Measurements from ENCODE around the gene RBM12. TPM values are rescaled to one million over a fixed set of nuclear protein-coding genes. Genes with fewer than 3 reads are reported as not detected.

Gene RBM12
- total and polyA plus RNA-seq, 2 of the 8 experiments (the other 6 are each of a cell fraction or from before 2014, with no cell fraction given) = 187 to 214 TPM

DNA sequence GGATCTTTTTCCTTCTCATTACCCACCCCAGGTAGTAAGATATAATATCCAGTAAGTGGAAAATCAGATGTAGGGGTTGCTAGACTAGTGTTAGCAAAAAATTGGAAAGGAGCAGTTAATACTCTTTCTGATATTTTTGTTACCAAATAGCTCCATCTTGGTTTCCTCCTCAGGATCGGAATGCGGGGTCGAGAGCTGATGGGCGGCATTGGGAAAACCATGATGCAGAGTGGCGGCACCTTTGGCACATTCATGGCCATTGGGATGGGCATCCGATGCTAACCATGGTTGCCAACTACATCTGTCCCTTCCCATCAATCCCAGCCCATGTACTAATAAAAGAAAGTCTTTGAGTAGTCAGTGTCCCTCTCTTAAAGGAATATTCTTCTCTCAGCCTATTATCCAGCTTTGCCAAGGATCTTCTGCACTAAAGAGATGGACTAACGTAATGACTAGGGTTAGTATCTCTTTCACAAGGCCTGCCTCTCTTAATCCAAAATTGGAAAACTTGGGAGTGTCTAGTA is 36.0 kb upstream of the RBM12 start (continued):
- TF ChIP-seq, protein P1, sequence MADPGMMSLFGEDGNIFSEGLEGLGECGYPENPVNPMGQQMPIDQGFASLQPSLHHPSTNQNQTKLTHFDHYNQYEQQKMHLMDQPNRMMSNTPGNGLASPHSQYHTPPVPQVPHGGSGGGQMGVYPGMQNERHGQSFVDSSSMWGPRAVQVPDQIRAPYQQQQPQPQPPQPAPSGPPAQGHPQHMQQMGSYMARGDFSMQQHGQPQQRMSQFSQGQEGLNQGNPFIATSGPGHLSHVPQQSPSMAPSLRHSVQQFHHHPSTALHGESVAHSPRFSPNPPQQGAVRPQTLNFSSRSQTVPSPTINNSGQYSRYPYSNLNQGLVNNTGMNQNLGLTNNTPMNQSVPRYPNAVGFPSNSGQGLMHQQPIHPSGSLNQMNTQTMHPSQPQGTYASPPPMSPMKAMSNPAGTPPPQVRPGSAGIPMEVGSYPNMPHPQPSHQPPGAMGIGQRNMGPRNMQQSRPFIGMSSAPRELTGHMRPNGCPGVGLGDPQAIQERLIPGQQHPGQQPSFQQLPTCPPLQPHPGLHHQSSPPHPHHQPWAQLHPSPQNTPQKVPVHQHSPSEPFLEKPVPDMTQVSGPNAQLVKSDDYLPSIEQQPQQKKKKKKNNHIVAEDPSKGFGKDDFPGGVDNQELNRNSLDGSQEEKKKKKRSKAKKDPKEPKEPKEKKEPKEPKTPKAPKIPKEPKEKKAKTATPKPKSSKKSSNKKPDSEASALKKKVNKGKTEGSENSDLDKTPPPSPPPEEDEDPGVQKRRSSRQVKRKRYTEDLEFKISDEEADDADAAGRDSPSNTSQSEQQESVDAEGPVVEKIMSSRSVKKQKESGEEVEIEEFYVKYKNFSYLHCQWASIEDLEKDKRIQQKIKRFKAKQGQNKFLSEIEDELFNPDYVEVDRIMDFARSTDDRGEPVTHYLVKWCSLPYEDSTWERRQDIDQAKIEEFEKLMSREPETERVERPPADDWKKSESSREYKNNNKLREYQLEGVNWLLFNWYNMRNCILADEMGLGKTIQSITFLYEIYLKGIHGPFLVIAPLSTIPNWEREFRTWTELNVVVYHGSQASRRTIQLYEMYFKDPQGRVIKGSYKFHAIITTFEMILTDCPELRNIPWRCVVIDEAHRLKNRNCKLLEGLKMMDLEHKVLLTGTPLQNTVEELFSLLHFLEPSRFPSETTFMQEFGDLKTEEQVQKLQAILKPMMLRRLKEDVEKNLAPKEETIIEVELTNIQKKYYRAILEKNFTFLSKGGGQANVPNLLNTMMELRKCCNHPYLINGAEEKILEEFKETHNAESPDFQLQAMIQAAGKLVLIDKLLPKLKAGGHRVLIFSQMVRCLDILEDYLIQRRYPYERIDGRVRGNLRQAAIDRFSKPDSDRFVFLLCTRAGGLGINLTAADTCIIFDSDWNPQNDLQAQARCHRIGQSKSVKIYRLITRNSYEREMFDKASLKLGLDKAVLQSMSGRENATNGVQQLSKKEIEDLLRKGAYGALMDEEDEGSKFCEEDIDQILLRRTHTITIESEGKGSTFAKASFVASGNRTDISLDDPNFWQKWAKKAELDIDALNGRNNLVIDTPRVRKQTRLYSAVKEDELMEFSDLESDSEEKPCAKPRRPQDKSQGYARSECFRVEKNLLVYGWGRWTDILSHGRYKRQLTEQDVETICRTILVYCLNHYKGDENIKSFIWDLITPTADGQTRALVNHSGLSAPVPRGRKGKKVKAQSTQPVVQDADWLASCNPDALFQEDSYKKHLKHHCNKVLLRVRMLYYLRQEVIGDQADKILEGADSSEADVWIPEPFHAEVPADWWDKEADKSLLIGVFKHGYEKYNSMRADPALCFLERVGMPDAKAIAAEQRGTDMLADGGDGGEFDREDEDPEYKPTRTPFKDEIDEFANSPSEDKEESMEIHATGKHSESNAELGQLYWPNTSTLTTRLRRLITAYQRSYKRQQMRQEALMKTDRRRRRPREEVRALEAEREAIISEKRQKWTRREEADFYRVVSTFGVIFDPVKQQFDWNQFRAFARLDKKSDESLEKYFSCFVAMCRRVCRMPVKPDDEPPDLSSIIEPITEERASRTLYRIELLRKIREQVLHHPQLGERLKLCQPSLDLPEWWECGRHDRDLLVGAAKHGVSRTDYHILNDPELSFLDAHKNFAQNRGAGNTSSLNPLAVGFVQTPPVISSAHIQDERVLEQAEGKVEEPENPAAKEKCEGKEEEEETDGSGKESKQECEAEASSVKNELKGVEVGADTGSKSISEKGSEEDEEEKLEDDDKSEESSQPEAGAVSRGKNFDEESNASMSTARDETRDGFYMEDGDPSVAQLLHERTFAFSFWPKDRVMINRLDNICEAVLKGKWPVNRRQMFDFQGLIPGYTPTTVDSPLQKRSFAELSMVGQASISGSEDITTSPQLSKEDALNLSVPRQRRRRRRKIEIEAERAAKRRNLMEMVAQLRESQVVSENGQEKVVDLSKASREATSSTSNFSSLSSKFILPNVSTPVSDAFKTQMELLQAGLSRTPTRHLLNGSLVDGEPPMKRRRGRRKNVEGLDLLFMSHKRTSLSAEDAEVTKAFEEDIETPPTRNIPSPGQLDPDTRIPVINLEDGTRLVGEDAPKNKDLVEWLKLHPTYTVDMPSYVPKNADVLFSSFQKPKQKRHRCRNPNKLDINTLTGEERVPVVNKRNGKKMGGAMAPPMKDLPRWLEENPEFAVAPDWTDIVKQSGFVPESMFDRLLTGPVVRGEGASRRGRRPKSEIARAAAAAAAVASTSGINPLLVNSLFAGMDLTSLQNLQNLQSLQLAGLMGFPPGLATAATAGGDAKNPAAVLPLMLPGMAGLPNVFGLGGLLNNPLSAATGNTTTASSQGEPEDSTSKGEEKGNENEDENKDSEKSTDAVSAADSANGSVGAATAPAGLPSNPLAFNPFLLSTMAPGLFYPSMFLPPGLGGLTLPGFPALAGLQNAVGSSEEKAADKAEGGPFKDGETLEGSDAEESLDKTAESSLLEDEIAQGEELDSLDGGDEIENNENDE (IDR thresholded peaks at IDR 0.05; ENCODE audit: insufficient replicate concordance, low read length) = no peak
- TF ChIP-seq, protein P2, sequence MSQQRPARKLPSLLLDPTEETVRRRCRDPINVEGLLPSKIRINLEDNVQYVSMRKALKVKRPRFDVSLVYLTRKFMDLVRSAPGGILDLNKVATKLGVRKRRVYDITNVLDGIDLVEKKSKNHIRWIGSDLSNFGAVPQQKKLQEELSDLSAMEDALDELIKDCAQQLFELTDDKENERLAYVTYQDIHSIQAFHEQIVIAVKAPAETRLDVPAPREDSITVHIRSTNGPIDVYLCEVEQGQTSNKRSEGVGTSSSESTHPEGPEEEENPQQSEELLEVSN (IDR thresholded peaks at IDR 0.05) = no peak
